HepG2 (cell line): Measurements from ENCODE around the gene AASS. TPM values are rescaled to one million over a fixed set of nuclear protein-coding genes. Genes with fewer than 3 reads are reported as not detected.

ENCODE experiments used
- ATAC-seq: fragments of 200-7000 bp; cut with Tn5 transposase; 3 replicates; pipeline ENCODE4 v1.9.1; 2020; ENCODE audit warnings: mild to moderate bottlenecking, moderate library complexity
- BruUV-seq: library from RNA; stranded (reverse); fragments of 400-500 nt; replicated peaks from 2 replicates; lab custom pipeline; 2021; lab: Mats Ljungman, UMichigan
- CTCF ChIA-PET: fragments of 300-600 bp; formaldehyde crosslinking; extraction: SDS; loops from one replicate; lab custom pipeline; 2021; ENCODE audit warnings: low total read pairs, inconsistent platforms, low intra/inter-chr PET ratio; lab: Yijun Ruan, JAX
- POLR2A ChIA-PET: fragments of 350-600 bp; sonication (Branson Sonifier 250); formaldehyde crosslinking; loops from one replicate; lab custom pipeline; 2020; ENCODE audit warnings: antibody characterized with exemption, inconsistent platforms; lab: Yijun Ruan, JAX
- DNase-seq: peaks from one replicate; pipeline ENCODE4 v3.0.0-alpha.2; 2015; ENCODE audit warnings: low spot score
- FAIRE-seq: peaks from 3 replicates; lab custom pipeline; 2011; peaks lifted over from hg19 to GRCh38; lab: Jason Lieb, UNC
- H2AFZ ChIP-seq: one replicate; pipeline ENCODE4 v1.6.1; 2011; ENCODE audit warnings: low read length, inconsistent platforms
- H3K27ac ChIP-seq: fragments of 300-600 bp; 3 replicates; pipeline ENCODE4 v1.8.0; 2011; ENCODE audit warnings: mixed run types, mild to moderate bottlenecking, mixed read lengths, low read length, inconsistent platforms; ENCODE audit not compliant: insufficient read depth; ENCODE audit errors: extremely low read length
- H3K27me3 ChIP-seq, 2 experiments: fragments of 200-600 bp in 1 of 2; 2 replicates in 1 of 2; 3 replicates in 1 of 2; pipeline versions ENCODE4 v1.6.0 to v1.8.0; 2011; ENCODE audit warnings: low read length in 2 of 2, mild to moderate bottlenecking in 2 of 2, moderate library complexity in 2 of 2, inconsistent platforms in 1 of 2; ENCODE audit not compliant: insufficient read depth in 2 of 2, control insufficient read depth in 1 of 2
- H3K36me3 ChIP-seq, 2 experiments: fragments of 200-600 bp in 1 of 2; replicated peaks in 1 of 2; 2 replicates in 1 of 2; 3 replicates in 1 of 2; pipeline versions ENCODE4 v1.5.1 to v1.8.0; 2011; ENCODE audit warnings: low read length in 2 of 2, inconsistent platforms in 1 of 2; ENCODE audit not compliant: insufficient read depth in 2 of 2, control insufficient read depth in 1 of 2
- H3K4me1 ChIP-seq: 2 replicates; pipeline ENCODE4 v1.5.1; 2012; ENCODE audit warnings: low read length, inconsistent platforms; ENCODE audit not compliant: insufficient read depth
- H3K4me2 ChIP-seq: 2 replicates; pipeline ENCODE4 v1.6.0; 2011; ENCODE audit warnings: low read depth, low read length, inconsistent platforms
- H3K4me3 ChIP-seq, 3 experiments: fragments of 200-600 bp in 1 of 3; sonication (generic), shearing (Covaris generic) in 1 of 3; replicated peaks in 1 of 3; 2 replicates each; pipeline ENCODE4 v1.5.1; 2011 to 2016; ENCODE audit warnings: low read length in 3 of 3, inconsistent platforms in 2 of 3, low read depth in 2 of 3, mild to moderate bottlenecking in 2 of 3, control low read depth in 1 of 3, mixed read lengths in 1 of 3; ENCODE audit not compliant: insufficient read depth in 1 of 3
- H3K79me2 ChIP-seq: one replicate; pipeline ENCODE4 v1.6.1; 2011; ENCODE audit warnings: low read length, inconsistent platforms; ENCODE audit not compliant: insufficient read depth
- H3K9ac ChIP-seq: 2 replicates; pipeline ENCODE4 v1.6.0; 2011; ENCODE audit warnings: mild to moderate bottlenecking, low read depth, low read length, inconsistent platforms; ENCODE audit not compliant: insufficient read depth
- H3K9me3 ChIP-seq: 2 replicates; pipeline ENCODE4 v1.5.1; 2012; ENCODE audit warnings: mild to moderate bottlenecking, low read length
- H4K20me1 ChIP-seq: 2 replicates; pipeline ENCODE4 v1.6.0; 2011; ENCODE audit warnings: inconsistent platforms, mild to moderate bottlenecking, low read length, moderate library complexity; ENCODE audit not compliant: insufficient read depth
- BRD4 ChIP-seq: sonication (generic); formaldehyde crosslinking; IDR thresholded peaks from 2 replicates; pipeline ENCODE4 v1.4.0; 2020; ENCODE audit warnings: missing genetic modification reagents
- GABPA ChIP-seq, 2 experiments: IDR thresholded peaks; 2 replicates each; pipeline ENCODE4 v1.6.1; 2011 to 2016; ENCODE audit warnings: low read depth in 2 of 2, low read length in 1 of 2, missing biosample characterization in 1 of 2, missing genetic modification characterization in 1 of 2
- RFXAP ChIP-seq: sonication (generic); formaldehyde crosslinking; IDR thresholded peaks from 2 replicates; pipeline ENCODE4 v1.4.0; 2020; ENCODE audit warnings: missing genetic modification reagents, borderline replicate concordance
- SRF ChIP-seq: IDR thresholded peaks from 2 replicates; pipeline ENCODE4 v1.6.1; 2011; ENCODE audit warnings: mild to moderate bottlenecking, low read depth, low read length, moderate library complexity
- THAP8 ChIP-seq: sonication (generic); formaldehyde crosslinking; IDR thresholded peaks from 2 replicates; pipeline ENCODE4 v1.5.1; 2020; ENCODE audit warnings: missing genetic modification reagents, mild to moderate bottlenecking, borderline replicate concordance
- ZBTB2 ChIP-seq: sonication (generic); formaldehyde crosslinking; IDR thresholded peaks from 2 replicates; pipeline ENCODE4 v1.8.0; 2022; ENCODE audit warnings: low read depth, missing genetic modification reagents
- ZNF24 ChIP-seq: fragments of 450-650 bp; IDR thresholded peaks from 2 replicates; pipeline ENCODE4 v1.6.1; 2017; ENCODE audit warnings: antibody characterized with exemption, mild to moderate bottlenecking
- ZNF563 ChIP-seq: sonication (generic); formaldehyde crosslinking; IDR thresholded peaks from 2 replicates; pipeline ENCODE4 v1.8.0; 2022; ENCODE audit warnings: mild to moderate bottlenecking, moderate library complexity, missing genetic modification reagents
- ZNF792 ChIP-seq: IDR thresholded peaks from 2 replicates; pipeline ENCODE4 v1.6.1; 2016
- WGBS: methylation state at CpG from one replicate; pipeline ENCODE4 v1.1.6; 2017; ENCODE audit warnings: low lambda C conversion rate; 5-methylcytosine and 5-hydroxymethylcytosine counted together
- in situ Hi-C: cut with HindIII; loops from 2 replicates; pipeline ENCODE4 v1.10.0; 2017; ENCODE audit warnings: low pct_unique_long_range_greater_than_20kb; ENCODE audit not compliant: extremely low pct_ligation_motif_present
- intact Hi-C: fragments of 100-400 bp; cut with micrococcal nuclease; formaldehyde crosslinking; loops from one replicate; pipeline ENCODE4 v1.10.0; 2022; ENCODE audit not compliant: unreplicated experiment
- polyA plus RNA-seq, 8 experiments: library from polyadenylated mRNA; depleted of rRNA in 3 of 8; stranded (reverse) in 7 of 8; unstranded in 1 of 8; fragments of >200 nt; fragmentation: Illumina TruSeq in 4 of 8; extraction: Trizol in 4 of 8; gene quantifications; 2 replicates each; pipeline versions ENCODE4 v1.2.1 to v1.2.3, GENCODE V29; 2011 to 2016; ENCODE audit warnings: low read depth in 4 of 8, missing spikeins in 1 of 8, mixed read lengths in 1 of 8; ENCODE audit not compliant: insufficient read depth in 1 of 8
- total RNA-seq, 5 experiments: library from RNA; depleted of rRNA; stranded (reverse); fragments of >200 nt; fragmentation: Illumina TruSeq; extraction: Trizol; gene quantifications; 2 replicates each; pipeline ENCODE4 v1.2.3, GENCODE V29; 2016; ENCODE audit warnings: low read depth in 1 of 5

Gene AASS
- total and polyA plus RNA-seq, 2 of the 13 experiments (the other 11 are each of a cell fraction or from before 2014, with no cell fraction given), result 11.6 to 43.9 TPM

- TF ChIP-seq ZNF563 (CRISPR knock-in tag) (no peak), SRF (no peak), ZNF24 (no peak), THAP8 (CRISPR knock-in tag) (no peak), BRD4 (no peak), ZNF792 (CRISPR knock-in tag) (no peak), ZBTB2 (CRISPR knock-in tag) (no peak), RFXAP (no peak), GABPA (IDR thresholded peaks at IDR 0.05; ENCODE audit: low read depth, low read length) (no peak), GABPA (CRISPR knock-in tag; IDR thresholded peaks at IDR 0.05; ENCODE audit: low read depth) (no peak)
- no peak overlapping the region for H3K9ac ChIP-seq
- no peak overlapping the region for H3K4me2 ChIP-seq
- H3K79me2 ChIP-seq, result peaks cover 12% of the 10 kb centered on the region
- ChIA-PET POLR2A (no interaction called here), CTCF (no interaction called here)
- FAIRE-seq (no peak), DNase-seq (no peak), ATAC-seq (no peak)
- H3K9me3 ChIP-seq, result no peaks in the 10 kb centered on the region
- no peaks in the 10 kb centered on the region; a peak in 1 of 5 replicates for H3K27me3 ChIP-seq
- in situ Hi-C loops, result no loop called here
- no TSS peak for BruUV-seq
- peaks cover 18% of the 10 kb centered on the region for H3K4me1 ChIP-seq
- H3K36me3 ChIP-seq, result no peaks in the 10 kb centered on the region
- intact Hi-C loops, result no loop called here
- H3K4me3 ChIP-seq, result no peak overlapping the region
- H4K20me1 ChIP-seq, result no peaks in the 10 kb centered on the region; the same call in 1 of the 2 replicates
- H3K27ac ChIP-seq, result no peak overlapping the region
- WGBS, result 38% methylated on average over 4 of the region's 4 CpGs
- no peak overlapping the region for H2AFZ ChIP-seq
Measured at GRCh38 chr7:122145937-122146645, 2.0 kb upstream of the AASS start.
